Calu3 (cell line): ENCODE results near the gene MRPS5. TPM values are rescaled to one million over a fixed set of nuclear protein-coding genes. Genes with fewer than 3 reads are reported as not detected.

Experiments
- BruUV-seq: library from RNA; stranded (reverse); fragments of 400-500 nt; replicated peaks from 2 replicates; lab custom pipeline; 2021; lab: Mats Ljungman, UMichigan
- CTCF ChIA-PET: fragments of 300-600 bp; sonication (Branson Sonifier 250); formaldehyde crosslinking; loops from one replicate; lab custom pipeline; 2022; ENCODE audit warnings: antibody characterized with exemption; lab: Charles Lee
- DNase-seq: peaks from one replicate; pipeline ENCODE4 v3.0.0; 2022
- H3K27ac Mint-ChIP-seq: one replicate; pipeline ENCODE4 v1.8.0; 2022; ENCODE audit warnings: mixed read lengths; ENCODE audit not compliant: unreplicated experiment
- H3K27me3 Mint-ChIP-seq: one replicate; pipeline ENCODE4 v1.8.0; 2022; ENCODE audit warnings: mixed read lengths; ENCODE audit not compliant: unreplicated experiment
- H3K36me3 Mint-ChIP-seq: one replicate; pipeline ENCODE4 v1.8.0; 2022; ENCODE audit warnings: mild to moderate bottlenecking, moderate library complexity, mixed read lengths; ENCODE audit not compliant: insufficient read depth, unreplicated experiment
- H3K4me1 Mint-ChIP-seq: one replicate; pipeline ENCODE4 v1.8.0; 2022; ENCODE audit warnings: mild to moderate bottlenecking, low read depth, mixed read lengths; ENCODE audit not compliant: unreplicated experiment
- H3K4me3 Mint-ChIP-seq: one replicate; pipeline ENCODE4 v1.8.0; 2022; ENCODE audit warnings: mild to moderate bottlenecking, low read depth, moderate library complexity, mixed read lengths; ENCODE audit not compliant: unreplicated experiment
- H3K9me3 Mint-ChIP-seq: one replicate; pipeline ENCODE4 v1.8.0; 2022; ENCODE audit warnings: low read depth, mixed read lengths; ENCODE audit not compliant: unreplicated experiment
- CTCF ChIP-seq: fragments of 200-600 bp; IDR thresholded peaks from one replicate; pipeline ENCODE4 v1.8.0; 2022; ENCODE audit warnings: antibody characterized with exemption; ENCODE audit not compliant: unreplicated experiment
- intact Hi-C: fragments of 100-400 bp; cut with micrococcal nuclease; formaldehyde crosslinking; loops from one replicate; pipeline ENCODE4 v1.10.0; 2022; ENCODE audit not compliant: unreplicated experiment
- total RNA-seq: library from RNA; stranded (reverse); gene quantifications from 2 replicates; pipeline ENCODE4 v1.2.3, GENCODE V29; 2022

The MRPS5 gene
- total RNA-seq, 1 experiment from 2014 or later = 71.5 TPM

- no peak overlapping the region for H3K27ac Mint-ChIP-seq
- H3K36me3 Mint-ChIP-seq = peaks cover 10% of the 10 kb centered on the region
- H3K9me3 Mint-ChIP-seq = no peaks in the 10 kb centered on the region
- CTCF ChIA-PET = interaction anchor here (2.0 kb wide), 1 partner anchor 40 kb away, joined by 7 read pairs; no protein-coding TSS in a partner anchor
- peaks cover 10% of the 10 kb centered on the region for H3K4me1 Mint-ChIP-seq
- intact Hi-C loops = no loop called here
- no TSS peak for BruUV-seq
- peaks cover 35% of the 10 kb centered on the region for H3K27me3 Mint-ChIP-seq
- H3K4me3 Mint-ChIP-seq = no peak overlapping the region
- no peak for TF ChIP-seq CTCF
- DNase-seq = no peak
Observed at GRCh38 chr2:95075440-95076132, 46.0 kb downstream of the MRPS5 start.

GRCh38 chr2:95074663-95075439 lies 46.8 kb downstream of the MRPS5 start:
- CTCF ChIA-PET = interaction anchor here (2.0 kb wide), 1 partner anchor 41 kb away, joined by 7 read pairs; no protein-coding TSS in a partner anchor
- no peak for DNase-seq
- Mint-ChIP-seq H3K9me3 (no peaks in the 10 kb centered on the region), H3K27me3 (peaks cover 35% of the 10 kb centered on the region), H3K36me3 (peaks cover 10% of the 10 kb centered on the region), H3K4me1 (peaks cover 10% of the 10 kb centered on the region), H3K4me3 (no peak overlapping the region), H3K27ac (no peak overlapping the region)
- intact Hi-C loops = no loop called here
- TF ChIP-seq CTCF = no peak
- no TSS peak for BruUV-seq

GRCh38 chr2:95073856-95074662 lies 47.5 kb downstream of the MRPS5 start:
- CTCF ChIA-PET = no interaction called here
- H3K4me3 Mint-ChIP-seq = no peak overlapping the region
- BruUV-seq = no TSS peak

More at GRCh38 chr2:95073856-95074662, 47.5 kb downstream of the MRPS5 start:
- H3K4me1 Mint-ChIP-seq = peaks cover 10% of the 10 kb centered on the region
- no peak for DNase-seq
- intact Hi-C loops = no loop called here
- H3K36me3 Mint-ChIP-seq = peaks cover 10% of the 10 kb centered on the region
- H3K9me3 Mint-ChIP-seq = no peaks in the 10 kb centered on the region
- H3K27me3 Mint-ChIP-seq = peaks cover 35% of the 10 kb centered on the region
- no peak overlapping the region for H3K27ac Mint-ChIP-seq
- TF ChIP-seq CTCF = no peak
